HG02610 (cell line): ENCODE results near the gene LSR.

Experiments used
- ATAC-seq: cut with Tn5 transposase; IDR thresholded peaks from one replicate; pipeline ENCODE4 v1.9.1; 2021; ENCODE audit warnings: mild to moderate bottlenecking, moderate library complexity; ENCODE audit not compliant: unreplicated experiment

Gene LSR

GRCh38 chr19:35266520-35267352 is 17.9 kb downstream of the LSR start:
- ATAC-seq, result no peak

- no peak for ATAC-seq
These were observed 18.6 kb downstream of the LSR start for GRCh38 chr19:35267353-35267817.

- ATAC-seq, result peak; percentile 50
These were observed 19.2 kb downstream of the LSR start for GRCh38 chr19:35267818-35268535.

- ATAC-seq, result peak; percentile 20
These were observed 20.0 kb downstream of the LSR start, which contains the start of gene USF2 for GRCh38 chr19:35268536-35269437. Gene USF2, plus strand, starts transcription at chr19:35268962. Its CDS starts 140 bp downstream, at chr19:35269102.

- ATAC-seq, result peak; percentile 44
These were observed 20.8 kb downstream of the LSR start for GRCh38 chr19:35269438-35270117.

- no peak for ATAC-seq
These were observed 21.6 kb downstream of the LSR start for GRCh38 chr19:35270381-35270811.

GRCh38 chr19:35271546-35271945 is 22.7 kb downstream of the LSR start:
- no peak for ATAC-seq

GRCh38 chr19:35272122-35272719 is 23.4 kb downstream of the LSR start:
- ATAC-seq, result no peak

GRCh38 chr19:35272954-35273649 is 24.3 kb downstream of the LSR start:
- no peak for ATAC-seq

- ATAC-seq, result no peak
These were observed 25.0 kb downstream of the LSR start for GRCh38 chr19:35273686-35274259.

GRCh38 chr19:35274323-35274722 is 25.5 kb downstream of the LSR start:
- no peak for ATAC-seq

GRCh38 chr19:35276706-35277281 is 28.0 kb downstream of the LSR start:
- no peak for ATAC-seq

- ATAC-seq, result no peak
These were observed 29.9 kb downstream of the LSR start for GRCh38 chr19:35278578-35279284.

GRCh38 chr19:35279374-35279773 is 30.6 kb downstream of the LSR start:
- no peak for ATAC-seq

GRCh38 chr19:35279985-35280821 is 31.4 kb downstream of the LSR start:
- no peak for ATAC-seq

- no peak for ATAC-seq
These were observed 32.5 kb downstream of the LSR start for GRCh38 chr19:35281303-35281702.
